ENCODE measurements around the gene POLR1D.

The POLR1D gene, protein sequence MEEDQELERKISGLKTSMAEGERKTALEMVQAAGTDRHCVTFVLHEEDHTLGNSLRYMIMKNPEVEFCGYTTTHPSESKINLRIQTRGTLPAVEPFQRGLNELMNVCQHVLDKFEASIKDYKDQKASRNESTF

GRCh38 chr13:27621366-27622101 is at the start of gene POLR1D:
TSS of gene POLR1D (plus strand) at chr13:27621892. CDS start at chr13:27621984, 92 bp downstream.
- no peak for FAIRE-seq

- FAIRE-seq = no peak
These were observed 49.3 kb upstream of the POLR1D start for GRCh38 chr13:27572234-27572901.

- no peak for FAIRE-seq
These were observed 48.4 kb upstream of the POLR1D start for GRCh38 chr13:27573265-27573664.

DNA sequence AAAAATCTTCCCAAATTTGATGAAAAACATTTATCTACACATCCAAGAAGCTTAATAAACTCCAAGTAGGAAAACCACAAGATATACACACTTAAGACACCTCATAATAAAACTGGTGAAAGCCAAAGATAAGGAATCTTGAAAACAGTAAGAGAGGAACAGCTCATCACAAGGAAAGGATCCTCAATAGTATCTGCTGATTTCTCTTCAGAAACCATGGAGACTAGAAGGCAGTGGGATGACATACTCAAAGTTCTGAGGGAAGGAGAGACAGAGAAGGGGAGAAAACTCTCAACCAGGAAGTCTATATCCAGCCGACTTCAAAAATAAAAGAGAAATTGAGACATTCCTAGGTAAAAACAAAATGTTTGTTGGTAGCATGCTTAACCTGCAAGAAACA is 47.0 kb upstream of the POLR1D start:
- no peak for FAIRE-seq

- FAIRE-seq = no peak
These were observed 43.3 kb upstream of the POLR1D start for GRCh38 chr13:27578121-27579030.

GRCh38 chr13:27583645-27584044 is 38.0 kb upstream of the POLR1D start:
- FAIRE-seq = no peak

DNA sequence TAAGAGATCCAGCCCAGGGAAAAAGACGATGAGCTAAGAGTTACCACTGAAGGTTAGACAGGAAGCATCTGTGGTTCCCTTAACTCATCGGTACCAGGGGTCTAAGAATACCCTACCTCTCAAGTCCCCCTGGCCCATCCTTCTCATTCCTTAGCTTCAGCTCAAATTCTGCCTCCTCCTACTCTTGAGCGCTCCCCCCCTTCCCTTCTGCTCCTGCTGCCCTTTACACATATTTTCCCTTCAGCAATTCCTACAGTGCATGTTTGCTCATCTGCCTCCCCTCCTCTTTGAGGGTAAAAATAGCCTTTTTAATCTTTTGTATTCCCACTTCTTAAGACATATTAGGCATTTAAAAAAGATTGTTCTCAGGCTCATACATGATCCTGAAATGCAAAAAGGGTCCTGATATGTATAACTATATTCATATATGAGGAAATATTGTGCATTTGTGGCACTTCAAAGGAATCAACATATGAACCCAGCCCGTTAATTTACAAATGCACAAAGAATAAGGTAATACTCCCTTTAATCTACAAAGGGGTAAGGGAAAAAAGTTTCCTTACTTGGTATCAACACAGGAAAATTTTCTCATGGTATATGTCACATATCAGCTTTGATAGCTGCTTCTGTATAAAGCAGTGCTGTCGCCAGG is 34.5 kb upstream of the POLR1D start:
- no peak for FAIRE-seq

DNA sequence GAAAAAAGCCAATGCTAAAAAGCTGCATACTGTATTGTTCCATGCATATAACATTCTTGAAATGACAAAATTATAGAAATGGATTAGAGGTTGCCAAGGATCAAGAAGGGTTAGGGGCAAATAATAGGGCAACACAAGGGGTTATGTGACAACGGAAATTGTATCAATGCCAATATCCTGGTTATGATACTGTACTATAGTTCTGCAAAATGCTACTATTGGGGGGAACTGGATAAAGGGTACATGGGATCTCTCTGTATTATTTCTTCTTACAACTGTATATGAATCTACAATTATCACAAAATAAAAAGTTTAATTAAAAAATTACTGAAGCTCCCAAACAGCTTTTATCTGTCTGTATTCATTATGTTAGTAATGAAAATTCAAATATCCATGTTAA is 33.3 kb upstream of the POLR1D start:
- FAIRE-seq = no peak

DNA sequence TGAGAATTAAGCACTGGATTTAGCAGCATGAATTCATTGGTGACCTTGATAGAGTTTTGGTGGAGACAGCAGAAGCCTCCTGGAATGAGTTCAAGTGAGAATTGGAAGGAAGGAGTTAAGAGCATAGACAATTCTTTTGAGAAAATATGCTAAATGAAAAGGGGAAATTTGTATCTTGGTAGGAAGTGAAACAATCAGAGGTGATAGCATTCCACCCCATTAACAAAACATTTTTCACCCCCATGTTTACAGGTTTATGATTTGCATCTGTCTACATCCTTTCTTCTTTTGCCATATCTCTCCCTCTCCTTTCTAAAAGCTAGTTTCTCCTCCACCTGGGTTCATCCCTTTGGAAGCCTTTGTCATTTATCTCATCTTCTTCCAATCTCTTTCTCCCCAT is 28.8 kb upstream of the POLR1D start:
- no peak for FAIRE-seq

DNA sequence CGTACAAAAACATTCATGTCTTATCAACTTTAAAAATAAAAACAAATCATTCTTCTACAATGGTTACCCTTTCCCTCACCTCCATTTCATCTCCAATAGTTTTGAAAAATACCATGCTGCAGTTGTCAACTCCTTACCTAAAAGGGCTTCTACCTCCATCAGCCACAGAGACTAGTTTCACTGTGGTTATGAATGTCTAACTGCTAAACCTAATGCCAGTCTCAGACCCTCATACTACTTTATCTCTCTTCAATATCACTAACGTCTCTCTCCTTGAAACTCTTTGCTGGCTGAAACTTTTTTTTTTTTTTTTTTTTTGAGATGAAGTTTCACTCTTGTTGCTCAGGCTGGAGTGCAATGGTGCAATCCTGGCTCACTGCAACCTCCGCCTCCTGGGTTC is 28.4 kb upstream of the POLR1D start:
- FAIRE-seq = no peak

GRCh38 chr13:27595055-27595811 is 26.5 kb upstream of the POLR1D start:
- FAIRE-seq = no peak

DNA sequence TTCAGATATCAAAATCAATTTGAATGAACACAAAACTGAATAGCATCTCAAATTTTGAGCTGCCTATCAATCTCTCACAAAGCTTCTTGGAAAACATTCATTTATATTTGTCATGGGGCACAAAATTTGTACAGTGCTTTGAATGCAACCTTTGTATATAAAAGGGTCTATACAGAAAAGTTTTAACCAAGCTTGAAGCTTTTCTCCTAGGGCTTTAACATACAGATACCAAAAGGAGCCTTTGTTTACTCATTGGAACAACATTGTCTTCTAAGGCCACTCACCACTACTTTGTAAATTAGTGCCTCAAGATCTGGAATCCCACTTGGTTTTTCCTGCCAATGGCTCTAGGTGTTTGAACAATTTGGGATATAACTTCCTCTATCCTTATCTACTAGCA is 22.6 kb upstream of the POLR1D start:
- FAIRE-seq = no peak

GRCh38 chr13:27599845-27600553 is 21.7 kb upstream of the POLR1D start:
- no peak for FAIRE-seq

DNA sequence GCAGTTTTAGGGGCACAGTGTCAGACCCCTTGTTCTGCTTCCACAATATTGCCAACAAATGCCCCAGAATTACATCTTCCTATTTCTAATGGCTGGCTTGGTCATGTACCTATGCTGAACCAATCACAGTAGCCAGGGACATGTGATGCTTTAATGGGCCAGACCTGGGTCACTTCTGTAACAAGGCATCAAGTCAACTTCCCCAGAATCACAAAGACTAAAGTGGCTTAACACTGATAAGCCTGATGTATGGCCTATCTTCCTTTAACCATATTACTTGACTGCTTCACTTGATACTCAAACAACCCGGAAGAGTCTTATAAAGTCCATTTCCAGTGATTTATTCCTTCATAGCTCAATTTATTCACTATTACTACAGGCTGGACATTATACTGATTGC is 21.0 kb upstream of the POLR1D start:
- no peak for FAIRE-seq

DNA sequence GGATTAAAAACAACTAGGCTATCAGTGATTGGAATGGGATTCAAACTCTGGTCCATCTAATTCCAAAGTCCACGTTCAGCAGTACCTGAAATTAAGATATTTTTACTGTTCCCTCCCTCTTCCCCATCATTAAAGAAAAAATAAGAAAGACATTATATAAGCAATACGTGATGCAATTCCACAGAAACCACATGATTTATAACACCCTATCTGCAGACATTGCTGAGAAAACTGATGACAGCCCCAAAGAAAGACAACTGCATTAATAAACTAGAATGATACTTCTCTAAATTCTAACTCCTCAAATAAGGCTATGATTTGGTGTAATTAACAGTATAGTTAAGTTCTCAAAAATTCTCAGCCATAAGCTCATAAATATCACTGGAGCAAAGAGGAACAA is 20.5 kb upstream of the POLR1D start:
- FAIRE-seq = no peak

DNA sequence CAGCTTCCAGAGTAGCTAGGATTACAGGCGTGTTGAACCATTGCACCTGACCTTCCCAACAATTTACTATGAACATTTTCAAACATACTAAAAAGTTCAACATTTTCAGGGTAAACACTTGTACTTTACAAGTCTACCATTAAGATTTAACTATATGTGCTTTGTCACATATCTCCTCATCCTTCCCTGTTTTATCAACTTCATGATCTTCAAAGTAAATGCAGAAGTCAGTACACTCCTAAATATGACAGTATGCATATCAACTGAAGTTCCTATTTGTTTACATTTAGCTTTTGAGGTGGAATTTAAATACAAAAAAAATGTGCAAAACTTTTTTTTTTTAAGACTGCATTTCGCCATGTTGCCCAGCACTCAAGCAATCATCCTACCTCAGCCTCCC is 19.9 kb upstream of the POLR1D start:
- no peak for FAIRE-seq

DNA sequence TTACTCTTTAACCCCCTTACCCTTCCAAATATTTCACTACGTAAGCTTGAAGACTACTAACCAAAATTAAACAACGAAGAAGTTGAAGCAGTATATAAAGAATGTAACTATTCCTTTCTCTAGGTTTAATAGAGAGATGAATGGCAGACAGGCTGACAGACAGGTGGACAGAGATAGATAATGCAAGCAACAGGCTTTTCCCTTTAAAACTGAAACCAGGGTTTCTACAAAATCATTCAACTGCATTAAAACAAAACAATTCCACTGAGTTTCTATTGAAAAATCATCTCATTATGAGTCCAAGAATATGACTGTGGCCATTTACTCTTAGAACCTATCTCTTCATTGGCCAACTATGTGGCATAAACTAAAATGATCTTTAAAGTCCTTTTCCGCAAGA is 16.6 kb upstream of the POLR1D start:
- no peak for FAIRE-seq

- FAIRE-seq = no peak
These were observed 16.0 kb upstream of the POLR1D start for GRCh38 chr13:27605610-27606200.

DNA sequence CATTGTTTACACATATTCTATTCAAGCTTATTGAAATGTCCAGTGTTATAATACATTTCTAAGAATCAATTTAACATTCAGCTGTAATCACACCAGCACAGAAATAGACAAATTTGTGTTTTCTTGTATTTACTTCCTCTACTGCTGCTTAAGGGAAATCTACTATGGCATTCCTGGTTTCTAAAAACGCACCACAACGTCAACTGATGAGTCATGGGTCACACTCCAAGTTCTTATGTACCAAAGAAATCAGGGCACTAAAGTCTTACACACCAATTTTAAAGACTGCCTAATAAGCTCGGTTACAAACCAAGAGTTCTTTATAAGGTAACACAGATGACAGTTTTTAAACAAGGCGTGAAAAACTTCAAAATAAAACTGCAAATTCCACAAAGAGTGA is 14.6 kb upstream of the POLR1D start:
- FAIRE-seq = no peak

DNA sequence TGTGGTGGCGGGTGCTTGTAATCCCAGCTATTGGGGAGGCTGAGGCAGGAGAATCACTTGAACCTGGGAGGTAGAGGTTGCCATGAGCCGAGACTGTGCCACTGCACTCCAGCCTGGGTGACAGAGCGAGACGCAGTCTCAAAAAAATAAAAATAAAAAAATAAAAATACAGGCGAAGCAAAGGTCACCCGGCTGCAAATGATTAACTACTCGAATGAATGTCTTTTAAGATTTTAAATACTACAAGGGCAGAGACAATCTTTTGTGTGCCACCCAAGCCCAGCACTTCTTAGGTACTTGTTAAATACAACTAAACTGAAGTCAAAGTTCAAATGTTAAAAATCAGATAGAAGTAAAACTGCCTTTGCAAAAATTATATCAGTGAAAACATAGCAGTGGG is 8.1 kb upstream of the POLR1D start:
- FAIRE-seq = no peak

DNA sequence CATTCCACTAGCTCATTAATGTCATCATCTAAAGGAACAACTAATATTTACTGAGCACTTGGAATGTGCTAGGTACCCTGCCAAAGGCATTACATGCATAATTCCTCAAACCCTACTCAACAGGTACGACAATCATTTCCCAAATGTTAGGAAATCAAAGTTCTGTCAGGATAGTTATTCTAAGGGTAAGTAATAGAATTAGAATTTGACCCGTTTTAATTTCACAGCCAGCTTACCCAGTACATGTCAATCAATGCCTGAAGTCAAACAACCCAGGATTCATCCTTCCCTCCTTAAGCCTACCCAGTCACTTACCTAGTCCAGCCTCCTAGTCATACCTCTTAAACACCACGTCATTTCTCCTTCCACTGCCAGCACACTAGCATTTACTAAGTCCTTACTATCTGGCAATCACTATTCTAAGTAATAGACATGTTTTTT is 3.8 kb upstream of the POLR1D start:
- FAIRE-seq = no peak

Data from G401.6 (cell line).